ENCODE measurements around the gene WNT2. TPM values are rescaled to one million over a fixed set of nuclear protein-coding genes. Genes with fewer than 3 reads are reported as not detected.

WNT2 gene
- total RNA-seq, 2 experiments from 2014 or later = not detected

Other genes starting within 250 kb of the WNT2 start
- gene ASZ1, start 104.4 kb upstream of the WNT2 start, total RNA-seq = not detected
- gene CFTR, start 157.0 kb upstream of the WNT2 start, total RNA-seq = not detected

Measured in activated naive CD4-positive, alpha-beta T cell treated with anti-CD3 and anti-CD28 coated beads for 36 hours (primary cell).